OCI-LY1 (cell line): ENCODE data around the gene DTL.
"Not testable (repeated sequence)": the region's sequence is repeated elsewhere in the genome, so short reads cannot be mapped to it uniquely, and the experiment has no call there.

ENCODE experiments used
- CTCF ChIP-seq: fragments of 200-600 bp; sonication (generic), shearing (Covaris generic); IDR thresholded peaks from 2 replicates; pipeline ENCODE4 v1.5.1; 2017; ENCODE audit warnings: mild to moderate bottlenecking, antibody characterized with exemption, low read length, moderate library complexity, mixed read lengths
- EZH2 ChIP-seq: fragments of 200-600 bp; sonication (generic), shearing (Covaris generic); IDR thresholded peaks from 2 replicates; pipeline ENCODE4 v1.8.0; 2017; ENCODE audit warnings: borderline replicate concordance, mixed run types, mild to moderate bottlenecking, antibody characterized with exemption, low read length, moderate library complexity, mixed read lengths

GRCh38 chr1:212022908-212023307, 12.6 kb upstream of the DTL start:
- not testable (repeated sequence) for TF ChIP-seq CTCF, EZH2
